Measurements from ENCODE around the gene KIAA0232.

KIAA0232 gene

GRCh38 chr4:6868386-6868785 is 85.9 kb downstream of the KIAA0232 start:
- TF ChIP-seq CTCF (conservative IDR thresholded peaks at IDR 0.05; ENCODE audit: low read depth, low read length), result no peak
- no peaks in the 10 kb centered on the region for H3K79me2 ChIP-seq (ENCODE audit: insufficient read depth, low read depth)
- no peak overlapping the region for H3K27ac ChIP-seq
- no peaks in the 10 kb centered on the region for H3K36me3 ChIP-seq (ENCODE audit: insufficient read depth)
- H2AFZ ChIP-seq (ENCODE audit: low read depth), result no peak overlapping the region
- no peaks in the 10 kb centered on the region for H3K27me3 ChIP-seq (ENCODE audit: insufficient read depth, low read depth)
- H3K9ac ChIP-seq, result no peak overlapping the region
- H3K4me1 ChIP-seq (ENCODE audit: low read depth, poor library complexity, severe bottlenecking), result no peaks in the 10 kb centered on the region
- no peak overlapping the region for H3K4me3 ChIP-seq (IDR thresholded peaks at IDR 0.05; ENCODE audit: insufficient read depth, low read depth, low read length)
- no peak overlapping the region for H3K4me2 ChIP-seq
- no peaks in the 10 kb centered on the region for H4K20me1 ChIP-seq (ENCODE audit: insufficient read depth)

GRCh38 chr4:6869944-6870343 is 87.4 kb downstream of the KIAA0232 start:
- Histone ChIP-seq H3K27ac (no peak overlapping the region), H3K4me1 (ENCODE audit: low read depth, poor library complexity, severe bottlenecking) (no peaks in the 10 kb centered on the region), H3K4me3 (IDR thresholded peaks at IDR 0.05; ENCODE audit: insufficient read depth, low read depth, low read length) (no peak overlapping the region), H3K79me2 (ENCODE audit: insufficient read depth, low read depth) (no peaks in the 10 kb centered on the region), H4K20me1 (ENCODE audit: insufficient read depth) (no peaks in the 10 kb centered on the region), H2AFZ (ENCODE audit: low read depth) (no peak overlapping the region), H3K4me2 (no peak overlapping the region), H3K9ac (no peak overlapping the region), H3K36me3 (ENCODE audit: insufficient read depth) (no peaks in the 10 kb centered on the region), H3K27me3 (ENCODE audit: insufficient read depth, low read depth) (no peaks in the 10 kb centered on the region)
- TF ChIP-seq CTCF (conservative IDR thresholded peaks at IDR 0.05; ENCODE audit: low read depth, low read length), result no peak

GRCh38 chr4:6873291-6873690 is 90.8 kb downstream of the KIAA0232 start:
- Histone ChIP-seq H3K4me1 (ENCODE audit: low read depth, poor library complexity, severe bottlenecking) (no peaks in the 10 kb centered on the region), H3K27me3 (ENCODE audit: insufficient read depth, low read depth) (no peaks in the 10 kb centered on the region), H3K36me3 (ENCODE audit: insufficient read depth) (no peaks in the 10 kb centered on the region), H2AFZ (ENCODE audit: low read depth) (no peak overlapping the region), H3K4me3 (IDR thresholded peaks at IDR 0.05; ENCODE audit: insufficient read depth, low read depth, low read length) (no peak overlapping the region), H3K27ac (no peak overlapping the region), H4K20me1 (ENCODE audit: insufficient read depth) (no peaks in the 10 kb centered on the region), H3K4me2 (no peak overlapping the region), H3K79me2 (ENCODE audit: insufficient read depth, low read depth) (no peaks in the 10 kb centered on the region), H3K9ac (no peak overlapping the region)
- TF ChIP-seq CTCF (conservative IDR thresholded peaks at IDR 0.05; ENCODE audit: low read depth, low read length), result no peak

DNA sequence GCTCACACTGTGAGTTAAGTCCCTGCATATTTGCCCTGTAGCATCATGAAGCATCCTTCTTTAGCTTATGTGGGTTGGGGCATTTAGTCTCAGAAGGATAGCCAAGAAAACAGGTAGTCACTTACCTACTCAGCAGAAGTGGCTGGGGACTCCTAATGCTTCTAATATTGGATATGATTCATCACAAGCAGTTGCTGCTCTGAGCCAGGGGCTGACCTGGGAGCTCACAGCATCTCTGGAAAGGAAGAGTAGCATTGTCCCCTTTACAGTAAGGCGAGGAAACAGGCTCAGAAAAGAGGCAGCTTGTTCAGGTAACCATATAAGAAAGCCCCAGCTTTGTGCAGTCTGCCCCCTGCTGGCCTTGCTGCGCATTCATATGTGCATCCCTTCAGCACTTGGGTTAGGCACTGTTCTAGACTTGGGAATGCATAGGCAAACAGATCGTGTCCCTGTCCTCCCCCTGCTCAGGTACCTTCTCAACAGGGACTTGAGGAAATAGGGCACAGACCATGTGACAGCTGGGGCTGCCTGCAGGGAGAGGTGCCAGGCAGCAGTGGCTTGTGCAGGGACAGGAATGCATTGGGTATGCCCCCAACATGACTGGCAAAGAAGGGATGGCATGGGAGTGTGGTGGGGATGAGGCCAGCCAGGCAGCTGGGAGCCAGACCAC is 91.4 kb downstream of the KIAA0232 start:
- H3K27me3 ChIP-seq (ENCODE audit: insufficient read depth, low read depth), result no peaks in the 10 kb centered on the region
- no peaks in the 10 kb centered on the region for H4K20me1 ChIP-seq (ENCODE audit: insufficient read depth)
- no peak overlapping the region for H3K4me2 ChIP-seq
- no peak overlapping the region for H3K9ac ChIP-seq
- no peak overlapping the region for H3K4me3 ChIP-seq (IDR thresholded peaks at IDR 0.05; ENCODE audit: insufficient read depth, low read depth, low read length)
- no peak overlapping the region for H3K27ac ChIP-seq
- H3K79me2 ChIP-seq (ENCODE audit: insufficient read depth, low read depth), result no peaks in the 10 kb centered on the region
- no peak overlapping the region for H2AFZ ChIP-seq (ENCODE audit: low read depth)
- H3K4me1 ChIP-seq (ENCODE audit: low read depth, poor library complexity, severe bottlenecking), result no peaks in the 10 kb centered on the region
- no peaks in the 10 kb centered on the region for H3K36me3 ChIP-seq (ENCODE audit: insufficient read depth)
- TF ChIP-seq CTCF (conservative IDR thresholded peaks at IDR 0.05; ENCODE audit: low read depth, low read length), result peak; percentile 72

Measured in KMS-11 (cell line).